H9 (cell line): ENCODE measurements around the gene KIAA0825. TPM values are rescaled to one million over a fixed set of nuclear protein-coding genes. Genes with fewer than 3 reads are reported as not detected.

Source experiments
- DNase-seq: peaks from one replicate; pipeline ENCODE4 v3.0.0-alpha.2; 2017
- H2AFZ ChIP-seq: one replicate; pipeline ENCODE4 v1.6.1; 2013; ENCODE audit warnings: mild to moderate bottlenecking, low read length, control low read depth, moderate library complexity
- H2AK5ac ChIP-seq: 2 replicates; pipeline ENCODE4 v1.6.1; 2013; ENCODE audit warnings: low read length, control low read depth, mixed read lengths; ENCODE audit not compliant: insufficient read length
- H2BK120ac ChIP-seq: one replicate; pipeline ENCODE4 v1.6.1; 2013; ENCODE audit warnings: low read depth, mild to moderate bottlenecking, low read length, control low read depth, inconsistent platforms; ENCODE audit not compliant: poor library complexity, severe bottlenecking
- H2BK12ac ChIP-seq: 2 replicates; pipeline ENCODE4 v1.6.1; 2013; ENCODE audit warnings: low read length, control low read depth, mixed read lengths, low read depth; ENCODE audit not compliant: insufficient read length
- H2BK15ac ChIP-seq: 2 replicates; pipeline ENCODE4 v1.6.1; 2013; ENCODE audit warnings: low read depth, low read length, control low read depth
- H2BK20ac ChIP-seq: one replicate; pipeline ENCODE4 v1.6.1; 2013; ENCODE audit warnings: low read depth, mild to moderate bottlenecking, low read length, control low read depth, inconsistent platforms; ENCODE audit not compliant: poor library complexity, severe bottlenecking
- H2BK5ac ChIP-seq: 2 replicates; pipeline ENCODE4 v1.6.1; 2013; ENCODE audit warnings: low read length, control low read depth, mixed read lengths; ENCODE audit not compliant: insufficient read length
- H3K14ac ChIP-seq: 2 replicates; pipeline ENCODE4 v1.6.1; 2013; ENCODE audit warnings: low read length, control low read depth; ENCODE audit not compliant: insufficient read depth
- H3K18ac ChIP-seq: 2 replicates; pipeline ENCODE4 v1.6.1; 2013; ENCODE audit warnings: low read depth, mild to moderate bottlenecking, mixed read lengths, low read length, control low read depth; ENCODE audit not compliant: insufficient read length
- H3K23ac ChIP-seq: 2 replicates; pipeline ENCODE4 v1.6.1; 2013; ENCODE audit warnings: low read length, control low read depth, mixed read lengths, low read depth; ENCODE audit not compliant: insufficient read length
- H3K23me2 ChIP-seq: 2 replicates; pipeline ENCODE4 v1.6.1; 2013; ENCODE audit warnings: low read depth, mild to moderate bottlenecking, mixed read lengths, low read length, control low read depth; ENCODE audit not compliant: insufficient read length, poor library complexity, severe bottlenecking
- H3K27ac ChIP-seq: 2 replicates; pipeline ENCODE4 v1.5.1; 2013; ENCODE audit warnings: low read length, control low read depth, mixed read lengths, low read depth; ENCODE audit not compliant: insufficient read length
- H3K27me3 ChIP-seq: 2 replicates; pipeline ENCODE4 v1.6.1; 2013; ENCODE audit warnings: low read length, control low read depth, inconsistent platforms; ENCODE audit not compliant: insufficient read depth
- H3K4ac ChIP-seq: 2 replicates; pipeline ENCODE4 v1.6.1; 2013; ENCODE audit warnings: low read depth, mild to moderate bottlenecking, control low read depth, inconsistent platforms, low read length, moderate library complexity
- H3K4me1 ChIP-seq: 2 replicates; pipeline ENCODE4 v1.6.1; 2013; ENCODE audit warnings: low read length, control low read depth, inconsistent platforms; ENCODE audit not compliant: insufficient read depth
- H3K4me2 ChIP-seq: 2 replicates; pipeline ENCODE4 v1.6.1; 2013; ENCODE audit warnings: low read length, control low read depth, mixed read lengths; ENCODE audit not compliant: insufficient read length, insufficient read depth
- H3K56ac ChIP-seq: 2 replicates; pipeline ENCODE4 v1.6.1; 2013; ENCODE audit warnings: low read depth, mild to moderate bottlenecking, mixed read lengths, low read length, control low read depth; ENCODE audit not compliant: insufficient read length
- H3K79me1 ChIP-seq: 2 replicates; pipeline ENCODE4 v1.6.1; 2013; ENCODE audit warnings: low read depth, mild to moderate bottlenecking, moderate library complexity, low read length, control low read depth, inconsistent platforms; ENCODE audit not compliant: insufficient read depth, poor library complexity, severe bottlenecking
- H3K79me2 ChIP-seq: 2 replicates; pipeline ENCODE4 v1.6.1; 2013; ENCODE audit warnings: low read length, control low read depth, inconsistent platforms; ENCODE audit not compliant: insufficient read depth
- H3K9ac ChIP-seq: 2 replicates; pipeline ENCODE4 v1.6.1; 2013; ENCODE audit warnings: low read length, control low read depth, mixed read lengths; ENCODE audit not compliant: insufficient read length; ENCODE audit errors: extremely low read depth
- H3K9me3 ChIP-seq: one replicate; pipeline ENCODE4 v1.6.1; 2013; ENCODE audit warnings: low read depth, low read length, inconsistent platforms; ENCODE audit not compliant: control insufficient read depth
- H3T11ph ChIP-seq: one replicate; pipeline ENCODE4 v1.6.1; 2013; ENCODE audit warnings: mild to moderate bottlenecking, low read length, control low read depth, inconsistent platforms
- H4K20me1 ChIP-seq: one replicate; pipeline ENCODE4 v1.6.1; 2013; ENCODE audit not compliant: control insufficient read depth, insufficient read length, insufficient read depth
- H4K5ac ChIP-seq: 2 replicates; pipeline ENCODE4 v1.6.1; 2013; ENCODE audit warnings: low read depth, mild to moderate bottlenecking, mixed read lengths, low read length, control low read depth; ENCODE audit not compliant: insufficient read length
- H4K8ac ChIP-seq: replicated peaks from 2 replicates; pipeline ENCODE4 v1.6.1; 2013; ENCODE audit warnings: low read length, control low read depth, mixed read lengths, low read depth; ENCODE audit not compliant: insufficient read length
- H4K91ac ChIP-seq: 2 replicates; pipeline ENCODE4 v1.6.1; 2013; ENCODE audit warnings: low read depth, mild to moderate bottlenecking, moderate library complexity, mixed read lengths, low read length, control low read depth; ENCODE audit not compliant: insufficient read length
- H3K27ac Mint-ChIP-seq, 3 experiments: 2 replicates in 2 of 3; 3 replicates in 1 of 3; pipeline ENCODE4 v1.8.0; 2020 to 2021; ENCODE audit warnings: mixed read lengths in 3 of 3, mild to moderate bottlenecking in 1 of 3, moderate library complexity in 1 of 3
- H3K27me3 Mint-ChIP-seq: 2 replicates; pipeline ENCODE4 v1.8.0; 2021; ENCODE audit warnings: low read depth, mild to moderate bottlenecking, moderate library complexity, mixed read lengths
- H3K36me3 Mint-ChIP-seq, 3 experiments: 2 replicates in 2 of 3; 3 replicates in 1 of 3; pipeline ENCODE4 v1.8.0; 2020 to 2021; ENCODE audit warnings: low read depth in 3 of 3, mixed read lengths in 3 of 3; ENCODE audit not compliant: insufficient read depth in 1 of 3
- H3K4me1 Mint-ChIP-seq, 2 experiments: 2 replicates each; pipeline ENCODE4 v1.8.0; 2020; ENCODE audit warnings: mixed read lengths in 2 of 2
- H3K4me3 Mint-ChIP-seq, 2 experiments: 2 replicates in 1 of 2; 3 replicates in 1 of 2; pipeline ENCODE4 v1.8.0; 2020 to 2021; ENCODE audit warnings: mild to moderate bottlenecking in 2 of 2, mixed read lengths in 2 of 2, moderate library complexity in 1 of 2
- H3K9me3 Mint-ChIP-seq, 2 experiments: 2 replicates in 1 of 2; 3 replicates in 1 of 2; pipeline ENCODE4 v1.8.0; 2020; ENCODE audit warnings: mild to moderate bottlenecking in 2 of 2, mixed read lengths in 2 of 2, moderate library complexity in 1 of 2
- CTCF ChIP-seq: fragments of 200-600 bp; sonication (generic); conservative IDR thresholded peaks from 3 replicates; pipeline ENCODE4 v1.8.0; 2021; ENCODE audit warnings: antibody characterized with exemption, mild to moderate bottlenecking
- total RNA-seq: library from RNA; stranded (reverse); gene quantifications from 2 replicates; pipeline ENCODE4 v1.2.1, GENCODE V29; 2021

The KIAA0825 gene
- total RNA-seq, 1 experiment from 2014 or later, result 1.8 TPM

- Mint-ChIP-seq H3K36me3 (peaks cover 12 to 28% (median 26%) of the 10 kb centered on the region in 3 experiments), H3K4me1 (peaks cover 8 to 25% of the 10 kb centered on the region in 2 experiments), H3K27me3 (no peaks in the 10 kb centered on the region), H3K27ac (no peak overlapping the region), H3K9me3 (peaks cover 6 to 12% of the 10 kb centered on the region in 2 experiments), H3K4me3 (no peak overlapping the region)
- H4K91ac ChIP-seq, result no peak overlapping the region
- H3K56ac ChIP-seq, result no peak overlapping the region
- no peaks in the 10 kb centered on the region for H3K9me3 ChIP-seq
- H2AK5ac ChIP-seq, result no peak overlapping the region
- no peak overlapping the region for H2BK120ac ChIP-seq
- H3K23me2 ChIP-seq, result no peaks in the 10 kb centered on the region
- H4K20me1 ChIP-seq, result no peaks in the 10 kb centered on the region
- no peak overlapping the region for H3K27ac ChIP-seq
- no peak overlapping the region for H3K4me2 ChIP-seq
- no peak overlapping the region for H3K9ac ChIP-seq
- no peak overlapping the region for H2BK5ac ChIP-seq
- DNase-seq, result no peak
- H2BK12ac ChIP-seq, result no peak overlapping the region
- no peaks in the 10 kb centered on the region; the same call in 1 of the 2 replicates for H3K4me1 ChIP-seq
- no peak overlapping the region for H3T11ph ChIP-seq
- H3K27me3 ChIP-seq, result no peaks in the 10 kb centered on the region
- H3K18ac ChIP-seq, result no peak overlapping the region
- H2AFZ ChIP-seq, result no peak overlapping the region
- TF ChIP-seq CTCF, result no peak
- H3K4ac ChIP-seq, result no peak overlapping the region
- H2BK15ac ChIP-seq, result no peak overlapping the region
- no peak overlapping the region for H4K8ac ChIP-seq
- H2BK20ac ChIP-seq, result no peak overlapping the region
- no peaks in the 10 kb centered on the region for H3K79me1 ChIP-seq
- H3K14ac ChIP-seq, result no peak overlapping the region
- no peak overlapping the region for H4K5ac ChIP-seq
- H3K79me2 ChIP-seq, result peaks cover 12% of the 10 kb centered on the region; the same call in 1 of the 2 replicates
- no peak overlapping the region for H3K23ac ChIP-seq
Measured at GRCh38 chr5:94266170-94266569, 352.2 kb downstream of the KIAA0825 start.
